Central memory CD4-positive, alpha-beta T cell (primary cell): ENCODE results near the gene SPHK2.
A peak's percentile ranks its signal among the peaks of the same experiment; 100 is the strongest.
"Not testable (repeated sequence)": the region's sequence is repeated elsewhere in the genome, so short reads cannot be mapped to it uniquely, and the experiment has no call there.

Experiments
- DNase-seq: peaks from one replicate; pipeline ENCODE4 v3.0.0; 2022

The SPHK2 gene

DNA sequence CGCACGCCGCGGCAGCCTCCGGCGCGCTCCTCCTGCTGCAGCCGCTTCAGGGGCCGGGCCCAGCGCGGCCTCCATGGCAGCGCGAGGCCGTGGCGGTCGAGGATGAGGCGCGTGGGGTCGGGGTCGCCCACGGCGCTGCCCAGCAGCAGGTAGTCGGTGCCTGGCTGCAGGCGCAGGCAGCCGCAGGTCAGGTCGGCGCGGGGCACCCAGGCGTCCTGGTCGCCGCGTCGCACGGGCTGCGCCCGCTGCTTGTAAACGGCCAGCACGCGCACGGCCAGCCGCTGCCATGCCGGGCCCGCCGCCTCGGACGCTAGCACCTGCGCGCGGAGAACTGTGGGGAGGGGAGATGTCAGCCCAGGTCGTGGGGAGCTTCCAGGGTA, 42.4 kb downstream of the SPHK2 start:
- DNase-seq: no peak

GRCh38 chr19:48663667-48664066, 44.4 kb downstream of the SPHK2 start:
- DNase-seq: no peak

DNA sequence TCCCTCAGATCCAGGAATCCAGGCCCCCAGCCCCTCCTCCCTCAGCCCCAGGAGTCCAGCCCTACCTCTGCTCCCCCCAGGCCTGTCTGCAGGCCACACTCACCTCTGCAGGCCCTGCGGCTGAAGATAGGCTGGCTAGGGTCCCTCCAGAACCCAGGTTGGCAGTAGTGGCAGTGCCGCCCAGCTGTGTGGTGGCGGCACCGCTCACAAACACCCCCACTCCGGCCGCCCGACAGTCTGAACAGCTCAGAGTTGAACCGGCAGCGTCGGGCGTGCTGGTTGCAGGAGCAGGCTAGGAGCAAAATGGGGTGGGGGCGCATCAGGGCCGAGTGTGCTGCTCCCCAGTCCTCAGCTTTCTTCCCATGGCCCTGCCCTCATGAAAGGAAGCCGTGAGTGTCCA, 45.2 kb downstream of the SPHK2 start:
- DNase-seq: no peak

DNA sequence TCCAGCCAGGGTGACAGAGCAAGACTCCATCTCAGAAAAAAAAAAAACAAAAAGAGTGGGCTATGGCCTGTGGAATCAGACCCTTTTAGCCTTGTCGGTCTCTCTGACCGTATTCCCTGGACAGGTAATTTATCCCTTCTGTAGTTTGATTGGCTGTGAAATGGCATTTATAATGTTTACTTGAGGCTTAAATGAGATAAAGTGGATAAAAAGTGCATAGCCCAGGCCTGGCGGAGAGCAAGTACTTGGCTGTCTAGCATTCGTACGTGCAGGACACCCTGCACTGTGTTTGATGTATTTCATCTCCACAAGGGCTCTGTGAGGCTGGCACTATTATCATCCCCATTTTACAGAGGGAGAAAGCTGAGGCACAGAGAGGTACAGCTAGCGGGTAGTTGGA, 46.5 kb downstream of the SPHK2 start:
- DNase-seq: no peak

GRCh38 chr19:48668332-48668731, 49.0 kb downstream of the SPHK2 start:
- no peak for DNase-seq

- DNase-seq: no peak
Measured at GRCh38 chr19:48668761-48669160, 49.5 kb downstream of the SPHK2 start.

- DNase-seq: no peak
Measured at GRCh38 chr19:48669903-48670668, 50.8 kb downstream of the SPHK2 start.

DNA sequence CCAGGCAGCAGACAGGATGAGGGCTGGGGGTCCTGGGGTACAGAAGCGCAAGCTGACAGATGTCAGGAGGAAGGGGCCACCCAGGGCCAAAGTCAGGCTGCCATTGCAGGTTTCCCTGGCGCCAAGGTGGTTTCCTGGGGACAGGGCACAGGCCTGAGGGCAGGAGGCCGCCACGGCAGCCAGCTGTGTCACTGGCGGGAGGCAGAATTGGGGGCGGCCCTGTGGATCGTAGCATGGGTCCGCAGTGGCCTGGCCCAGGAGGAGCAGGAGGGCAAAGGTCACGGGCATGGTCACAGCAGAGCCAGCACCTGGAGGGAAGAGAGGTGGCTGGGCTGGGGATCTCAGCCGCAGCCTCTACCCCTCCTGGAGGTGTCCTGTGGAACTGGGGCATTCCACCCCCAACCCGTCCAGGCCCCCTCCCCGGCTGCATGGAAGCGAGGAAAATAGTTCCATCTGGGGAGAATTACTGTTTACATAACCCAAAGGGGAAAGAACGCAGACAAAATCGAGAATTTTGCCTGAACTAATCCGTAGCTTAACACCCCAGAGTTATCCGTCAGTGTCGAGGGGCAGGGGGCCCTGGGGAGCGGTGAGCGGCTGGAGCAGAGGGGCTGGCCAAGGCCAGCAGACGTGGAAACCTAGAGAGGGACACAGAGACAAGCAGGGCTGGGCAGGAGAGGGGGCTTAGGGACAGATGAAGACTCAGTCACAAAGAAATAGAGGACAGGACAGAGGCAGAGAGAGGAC, 51.6 kb downstream of the SPHK2 start:
- DNase-seq: no peak

DNA sequence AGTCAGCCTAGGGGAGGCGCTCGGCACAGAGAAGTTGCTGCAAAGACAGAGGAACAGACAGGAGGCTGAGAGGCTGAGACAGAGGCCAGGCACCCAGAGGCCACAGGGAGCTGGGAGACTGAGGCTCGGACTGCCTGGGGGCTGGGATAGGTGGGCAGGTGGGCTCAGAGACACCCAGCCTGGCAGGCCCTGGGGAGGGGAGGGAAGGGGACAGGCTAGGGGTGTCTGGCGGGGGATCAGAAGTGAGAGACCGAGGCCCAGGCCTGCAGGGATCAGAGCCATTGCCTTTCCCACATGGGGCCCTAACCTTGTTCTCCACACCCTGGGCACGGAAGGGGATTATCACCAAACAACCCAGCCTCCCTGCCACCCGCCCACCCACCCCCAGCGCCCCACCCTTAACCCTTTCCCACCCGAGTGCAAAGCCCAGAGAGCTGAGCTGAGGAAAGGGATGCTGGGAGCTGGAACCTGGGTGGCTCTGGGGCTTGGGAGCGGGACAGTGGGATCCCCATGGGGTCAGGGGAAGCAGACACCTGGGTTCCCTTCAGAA, 52.2 kb downstream of the SPHK2 start:
- DNase-seq: no peak

DNA sequence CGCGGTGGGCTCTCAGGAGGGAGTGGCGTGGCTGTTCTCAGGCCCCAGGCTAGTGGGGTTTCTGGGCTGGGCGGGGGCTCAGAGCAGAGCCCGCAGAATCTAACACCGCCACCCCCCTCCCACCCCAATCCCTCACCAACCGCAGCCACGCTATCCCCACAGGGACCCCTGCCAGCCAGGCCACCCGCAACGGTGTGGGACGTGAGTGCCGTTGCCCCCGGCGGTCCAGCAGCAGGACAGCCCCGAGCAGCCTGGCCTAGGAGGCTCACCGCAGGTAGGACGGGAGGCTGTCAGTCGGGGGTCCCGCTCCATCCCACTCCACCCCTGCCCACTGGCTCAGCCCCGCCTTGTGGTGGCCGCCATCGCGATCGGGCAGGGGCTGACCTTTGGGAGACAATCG, 53.7 kb downstream of the SPHK2 start, which contains the start of gene NTN5:
Gene NTN5, minus strand, starts transcription at position 24 of the 400 bp plus-strand sequence. CDS start 2,031 bp downstream, outside the sequence.
- no peak for DNase-seq

DNA sequence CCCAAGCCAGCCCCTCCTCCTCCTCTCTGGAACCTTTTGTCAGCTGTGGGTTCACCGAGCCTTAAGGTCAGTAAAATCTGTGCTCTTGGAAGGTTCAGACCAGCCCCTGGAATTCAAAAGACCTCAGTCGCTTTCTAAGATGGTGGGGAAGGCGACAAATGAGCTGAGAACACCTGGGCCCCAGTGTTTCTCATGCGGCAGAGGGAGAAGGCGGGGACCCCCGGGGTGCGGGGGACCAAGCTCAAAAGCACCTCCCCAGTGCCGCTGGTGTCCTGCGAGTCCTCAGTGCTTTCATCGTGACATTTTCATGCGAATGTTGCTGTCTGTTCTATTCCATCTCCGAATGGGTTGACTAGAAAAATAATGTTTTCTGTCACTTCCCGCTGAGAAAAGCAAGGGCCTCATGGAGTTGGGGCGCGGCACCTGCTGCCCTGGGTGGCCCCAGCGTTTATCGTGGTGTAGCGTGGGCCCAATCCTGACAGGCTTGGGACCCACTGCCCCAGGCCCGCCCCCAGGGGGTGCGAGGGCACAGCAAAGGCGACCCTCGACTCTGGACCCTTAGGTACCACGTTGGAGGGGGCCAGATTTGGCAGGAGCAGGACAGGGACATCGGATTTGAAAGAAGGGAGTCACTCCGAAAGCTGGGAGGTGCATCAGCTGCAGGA, 54.3 kb downstream of the SPHK2 start:
- no peak for DNase-seq

GRCh38 chr19:48674216-48674809, 55.0 kb downstream of the SPHK2 start:
- DNase-seq: no peak

GRCh38 chr19:48674921-48675824, 55.9 kb downstream of the SPHK2 start:
- DNase-seq: peak; percentile 69

DNA sequence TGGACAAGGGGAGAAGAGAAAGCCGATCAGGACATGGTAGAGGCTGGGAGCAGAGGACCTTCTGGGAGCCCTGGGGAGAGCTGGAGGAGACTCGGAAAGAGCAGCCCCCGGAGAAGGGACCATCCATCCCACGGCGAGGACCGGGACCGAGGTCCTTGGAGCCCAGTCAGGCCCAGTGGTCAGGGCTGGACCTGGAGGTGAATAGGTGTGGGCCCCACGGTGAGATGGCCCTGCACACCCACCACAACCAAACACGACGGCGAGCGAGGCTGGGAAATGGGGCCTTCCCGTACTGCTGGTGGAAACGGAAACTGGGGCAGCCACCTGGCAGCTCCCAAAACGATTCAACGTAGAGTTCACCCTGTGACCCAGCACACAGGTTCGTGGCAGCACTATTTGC, 57.2 kb downstream of the SPHK2 start:
- no peak for DNase-seq

DNA sequence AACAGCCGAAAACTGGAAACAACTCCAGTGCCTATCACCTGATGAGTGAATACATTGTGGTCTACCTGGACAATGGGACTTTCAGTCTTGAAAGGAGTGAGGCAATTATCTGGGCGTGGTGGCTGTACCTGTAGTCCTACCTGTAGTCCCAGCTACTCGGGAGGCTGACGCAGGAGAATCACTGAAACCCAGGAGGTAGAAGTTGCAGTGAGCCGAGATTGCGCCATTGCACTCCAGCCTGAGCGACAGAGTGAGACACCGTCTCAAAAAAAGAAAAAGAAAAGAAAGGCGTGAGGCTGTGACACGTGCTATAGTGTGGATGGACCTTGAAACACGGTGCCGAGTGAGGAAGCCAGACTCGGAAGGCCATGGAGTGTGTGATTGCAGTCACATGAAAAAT, 57.6 kb downstream of the SPHK2 start:
- no peak for DNase-seq

DNA sequence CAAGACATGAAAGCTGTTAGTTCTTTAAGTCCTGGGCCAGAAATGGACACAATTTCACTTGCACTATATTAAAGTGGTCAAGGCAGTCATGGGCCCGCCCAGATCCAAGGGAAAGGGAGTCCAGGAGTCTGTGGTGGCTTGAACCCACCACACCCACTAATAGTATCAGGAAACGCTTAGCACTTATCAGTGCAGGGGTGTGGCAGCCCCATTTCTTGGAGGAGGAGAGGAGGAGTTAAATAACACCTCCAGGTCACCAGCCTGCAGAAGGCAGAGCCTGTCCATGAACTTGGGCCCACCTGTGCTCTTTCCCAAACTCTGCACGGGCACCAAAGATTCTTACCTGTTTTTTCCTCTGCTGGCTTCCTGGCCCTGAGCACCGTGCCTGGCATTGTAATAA, 58.9 kb downstream of the SPHK2 start:
- no peak for DNase-seq

DNA sequence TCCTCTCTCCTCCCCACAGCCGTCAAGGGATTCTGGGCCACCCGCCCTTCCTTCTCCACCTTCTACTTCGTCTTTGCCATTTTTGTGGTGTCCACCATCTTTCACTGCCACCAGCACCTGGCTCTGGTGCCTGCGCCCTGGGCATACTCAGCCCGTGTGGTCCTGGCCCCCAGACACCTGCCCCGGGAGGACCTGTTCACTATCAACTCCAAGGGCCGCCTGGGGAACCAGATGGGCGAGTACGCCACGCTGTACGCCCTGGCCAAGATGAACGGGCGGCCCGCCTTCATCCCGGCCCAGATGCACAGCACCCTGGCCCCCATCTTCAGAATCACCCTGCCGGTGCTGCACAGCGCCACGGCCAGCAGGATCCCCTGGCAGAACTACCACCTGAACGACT, 60.7 kb downstream of the SPHK2 start:
- DNase-seq: not testable (repeated sequence)
